Stimulated activated CD8-positive, alpha-beta memory T cell treated with anti-CD3 and anti-CD28 coated beads, Interleukin-7, amount 100 ng/mL, for 4 hours (primary cell): ENCODE measurements around the gene POU6F2.

ENCODE experiments used
- DNase-seq, 2 donors: peaks; one replicate each; pipeline ENCODE4 v3.0.0-alpha.2; 2020; ENCODE audit warnings: low read depth in 2 of 2

POU6F2 gene

GRCh38 chr7:39404907-39405306 lies 427.2 kb downstream of the POU6F2 start:
- DNase-seq, result no peak

- no peak for DNase-seq
Measured at GRCh38 chr7:39405581-39405980, 427.9 kb downstream of the POU6F2 start.

GRCh38 chr7:39406467-39406866 lies 428.8 kb downstream of the POU6F2 start:
- DNase-seq, result no peak

GRCh38 chr7:39407137-39407536 lies 429.4 kb downstream of the POU6F2 start:
- DNase-seq, result no peak

GRCh38 chr7:39407723-39408122 lies 430.0 kb downstream of the POU6F2 start:
- DNase-seq, result no peak

GRCh38 chr7:39408906-39409305 lies 431.2 kb downstream of the POU6F2 start:
- no peak for DNase-seq

- DNase-seq, result no peak
Measured at GRCh38 chr7:39410582-39410981, 432.9 kb downstream of the POU6F2 start.

- no peak for DNase-seq
Measured at GRCh38 chr7:39413636-39414223, 436.0 kb downstream of the POU6F2 start.

GRCh38 chr7:39414224-39415035 lies 436.7 kb downstream of the POU6F2 start:
- peak in 1 of 2 donors; percentile 20 for DNase-seq

- no peak for DNase-seq
Measured at GRCh38 chr7:39415091-39415787, 437.5 kb downstream of the POU6F2 start.

- DNase-seq, result no peak
Measured at GRCh38 chr7:39416866-39417265, 439.2 kb downstream of the POU6F2 start.

GRCh38 chr7:39417642-39418041 lies 439.9 kb downstream of the POU6F2 start:
- no peak for DNase-seq

- no peak for DNase-seq
Measured at GRCh38 chr7:39421251-39421650, 443.5 kb downstream of the POU6F2 start.

- no peak for DNase-seq
Measured at GRCh38 chr7:39421661-39422060, 444.0 kb downstream of the POU6F2 start.

GRCh38 chr7:39428221-39428620 lies 450.5 kb downstream of the POU6F2 start:
- no peak for DNase-seq

GRCh38 chr7:39429421-39429820 lies 451.7 kb downstream of the POU6F2 start:
- DNase-seq, result no peak

GRCh38 chr7:39430441-39430840 lies 452.7 kb downstream of the POU6F2 start:
- DNase-seq, result no peak

- DNase-seq, result no peak
Measured at GRCh38 chr7:39430909-39431641, 453.4 kb downstream of the POU6F2 start.

GRCh38 chr7:39432368-39432767 lies 454.7 kb downstream of the POU6F2 start:
- no peak for DNase-seq

GRCh38 chr7:39432807-39433416 lies 455.2 kb downstream of the POU6F2 start:
- no peak for DNase-seq

- DNase-seq, result no peak
Measured at GRCh38 chr7:39433550-39433949, 455.8 kb downstream of the POU6F2 start.

- no peak for DNase-seq
Measured at GRCh38 chr7:39434012-39434411, 456.3 kb downstream of the POU6F2 start.
